DND-41 (cell line): ENCODE data around the gene MAPK7.

Experiments
- ATAC-seq: fragments of 200-7000 bp; cut with Tn5 transposase; 3 replicates; pipeline ENCODE4 v1.9.1; 2021; ENCODE audit warnings: low read depth; ENCODE audit not compliant: insufficient read depth
- DNase-seq: peaks from one replicate; pipeline ENCODE4 v3.0.0-alpha.2; 2020
- H2AFZ ChIP-seq: 2 replicates; pipeline ENCODE4 v1.6.0; 2012; ENCODE audit warnings: low read depth, low read length
- H3K27ac ChIP-seq: 2 replicates; pipeline ENCODE4 v1.5.1; 2012; ENCODE audit warnings: low read length, inconsistent platforms
- H3K27me3 ChIP-seq: fragments of 200-600 bp; sonication (generic); 2 replicates; pipeline ENCODE4 v1.6.0; 2012; ENCODE audit warnings: low read length, mild to moderate bottlenecking, inconsistent platforms; ENCODE audit not compliant: insufficient read depth, poor library complexity
- H3K36me3 ChIP-seq: 2 replicates; pipeline ENCODE4 v1.5.1; 2012; ENCODE audit warnings: low read length, inconsistent platforms; ENCODE audit not compliant: insufficient read depth
- H3K4me1 ChIP-seq: 2 replicates; pipeline ENCODE4 v1.5.1; 2012; ENCODE audit warnings: mild to moderate bottlenecking, low read length; ENCODE audit not compliant: insufficient read depth
- H3K4me2 ChIP-seq: 2 replicates; pipeline ENCODE4 v1.6.0; 2012; ENCODE audit warnings: mild to moderate bottlenecking, moderate library complexity, low read length, inconsistent platforms; ENCODE audit not compliant: insufficient read depth
- H3K4me3 ChIP-seq, 2 experiments: fragments of 200-600 bp in 1 of 2; shearing (Covaris generic) in 1 of 2; 2 replicates each; pipeline ENCODE4 v1.5.1; 2012 to 2016; ENCODE audit warnings: inconsistent platforms in 2 of 2, low read length in 2 of 2, mild to moderate bottlenecking in 2 of 2, low read depth in 1 of 2, moderate library complexity in 1 of 2
- H3K79me2 ChIP-seq: 2 replicates; pipeline ENCODE4 v1.6.0; 2012; ENCODE audit warnings: low read length, inconsistent platforms; ENCODE audit not compliant: insufficient read depth
- H3K9ac ChIP-seq: 2 replicates; pipeline ENCODE4 v1.6.0; 2012; ENCODE audit warnings: low read depth, mild to moderate bottlenecking, inconsistent platforms, low read length, moderate library complexity
- H3K9me3 ChIP-seq: 2 replicates; pipeline ENCODE4 v1.5.1; 2012; ENCODE audit warnings: low read length, moderate library complexity, mild to moderate bottlenecking, inconsistent platforms; ENCODE audit not compliant: insufficient read depth, severe bottlenecking
- H4K20me1 ChIP-seq: 2 replicates; pipeline ENCODE4 v1.6.0; 2012; ENCODE audit warnings: low read length; ENCODE audit not compliant: insufficient read depth
- CTCF ChIP-seq: IDR thresholded peaks from 2 replicates; pipeline ENCODE4 v1.5.1; 2012; ENCODE audit warnings: borderline replicate concordance, low read length, moderate library complexity, mild to moderate bottlenecking; ENCODE audit not compliant: poor library complexity, severe bottlenecking; ENCODE audit errors: extremely low read depth
- EZH2 ChIP-seq: IDR thresholded peaks from 3 replicates; pipeline ENCODE4 v1.6.1; 2012; ENCODE audit warnings: borderline replicate concordance, low read depth, mild to moderate bottlenecking, moderate library complexity, low read length, inconsistent platforms; ENCODE audit not compliant: severe bottlenecking

Gene MAPK7

GRCh38 chr17:19392303-19392702 lies 14.0 kb downstream of the MAPK7 start:
- no peak for ATAC-seq

GRCh38 chr17:19397556-19398041 lies 19.3 kb downstream of the MAPK7 start:
- H3K79me2 ChIP-seq, result no peaks in the 10 kb centered on the region
- no peaks in the 10 kb centered on the region for H3K4me1 ChIP-seq
- no peak overlapping the region for H2AFZ ChIP-seq
- H3K36me3 ChIP-seq, result no peaks in the 10 kb centered on the region
- no peak overlapping the region for H3K9ac ChIP-seq
- peaks cover 15% of the 10 kb centered on the region for H3K27me3 ChIP-seq
- no peak overlapping the region for H3K27ac ChIP-seq
- no peaks in the 10 kb centered on the region for H3K9me3 ChIP-seq
- ATAC-seq (no peak), DNase-seq (no peak)
- no peak overlapping the region for H3K4me3 ChIP-seq
- no peaks in the 10 kb centered on the region; the same call in 1 of the 2 replicates for H4K20me1 ChIP-seq
- TF ChIP-seq EZH2, result no peak
- no peak for TF ChIP-seq CTCF
- no peak overlapping the region for H3K4me2 ChIP-seq

More at GRCh38 chr17:19392303-19392702, 14.0 kb downstream of the MAPK7 start:
- H3K4me2 ChIP-seq, result no peak overlapping the region
- H4K20me1 ChIP-seq, result 0 out of 2 replicates have a peak, but pooled peaks cover 7% of the 10 kb centered on the region
- H3K4me3 ChIP-seq, result no peak overlapping the region
- H3K27ac ChIP-seq, result no peak overlapping the region
- DNase-seq, result no peak
- no peak for TF ChIP-seq CTCF
- no peak for TF ChIP-seq EZH2
- no peak overlapping the region for H3K9ac ChIP-seq
- H3K36me3 ChIP-seq, result no peaks in the 10 kb centered on the region
- H3K27me3 ChIP-seq, result peaks cover 18% of the 10 kb centered on the region
- no peaks in the 10 kb centered on the region for H3K79me2 ChIP-seq
- H2AFZ ChIP-seq, result no peak overlapping the region
- peaks cover 9% of the 10 kb centered on the region; the same call in 1 of the 2 replicates for H3K4me1 ChIP-seq
- no peaks in the 10 kb centered on the region for H3K9me3 ChIP-seq

GRCh38 chr17:19398301-19399181 lies 20.2 kb downstream of the MAPK7 start:
- Histone ChIP-seq H3K27me3 (peaks cover 8% of the 10 kb centered on the region), H3K36me3 (no peaks in the 10 kb centered on the region), H3K4me3 (no peak overlapping the region), H3K4me2 (no peak overlapping the region), H4K20me1 (no peaks in the 10 kb centered on the region; the same call in 1 of the 2 replicates), H2AFZ (no peak overlapping the region), H3K27ac (no peak overlapping the region), H3K4me1 (no peaks in the 10 kb centered on the region), H3K9me3 (no peaks in the 10 kb centered on the region), H3K9ac (no peak overlapping the region), H3K79me2 (no peaks in the 10 kb centered on the region)
- TF ChIP-seq EZH2 (no peak), CTCF (no peak)
- DNase-seq (no peak), ATAC-seq (no peak)
